ENCODE results near the gene ARID3A.
"Not testable (repeated sequence)": the region's sequence is repeated elsewhere in the genome, so short reads cannot be mapped to it uniquely, and the experiment has no call there.

The ARID3A gene

GRCh38 chr19:925526-926322 lies at the start of gene ARID3A:
Gene ARID3A (plus strand): TSS chr19:926035. CDS start chr19:929529, 3,494 bp downstream.
- peak; percentile 45 to 60 for DNase-seq (ENCODE audit: low read depth in 2 of 2, low spot score in 1 of 2)

- no peak for DNase-seq (ENCODE audit: low read depth in 2 of 2, low spot score in 1 of 2)
Observed at GRCh38 chr19:876089-876488, 49.7 kb upstream of the ARID3A start.

- no peak for DNase-seq (ENCODE audit: low read depth in 2 of 2, low spot score in 1 of 2)
Observed at GRCh38 chr19:876780-877314, 49.0 kb upstream of the ARID3A start.

- DNase-seq (ENCODE audit: low read depth in 2 of 2, low spot score in 1 of 2) = not testable (repeated sequence)
Observed at GRCh38 chr19:877992-878660, 47.7 kb upstream of the ARID3A start.

GRCh38 chr19:878751-879561 lies 46.9 kb upstream of the ARID3A start:
- not testable (repeated sequence) for DNase-seq (ENCODE audit: low read depth in 2 of 2, low spot score in 1 of 2)

- DNase-seq (ENCODE audit: low read depth in 2 of 2, low spot score in 1 of 2) = no peak
Observed at GRCh38 chr19:879711-880438, 46.0 kb upstream of the ARID3A start.

GRCh38 chr19:881385-882071 lies 44.3 kb upstream of the ARID3A start:
- DNase-seq (ENCODE audit: low read depth in 2 of 2, low spot score in 1 of 2) = no peak

GRCh38 chr19:882871-883497 lies 42.9 kb upstream of the ARID3A start:
- DNase-seq (ENCODE audit: low read depth in 2 of 2, low spot score in 1 of 2) = no peak

GRCh38 chr19:883661-884211 lies 42.1 kb upstream of the ARID3A start:
- no peak for DNase-seq (ENCODE audit: low read depth in 2 of 2, low spot score in 1 of 2)

GRCh38 chr19:884420-885211 lies 41.2 kb upstream of the ARID3A start:
- DNase-seq (ENCODE audit: low read depth in 2 of 2, low spot score in 1 of 2) = no peak

- DNase-seq (ENCODE audit: low read depth in 2 of 2, low spot score in 1 of 2) = no peak
Observed at GRCh38 chr19:885536-886224, 40.2 kb upstream of the ARID3A start.

GRCh38 chr19:887072-887471 lies 38.8 kb upstream of the ARID3A start:
- no peak for DNase-seq (ENCODE audit: low read depth in 2 of 2, low spot score in 1 of 2)

GRCh38 chr19:887599-887998 lies 38.2 kb upstream of the ARID3A start:
- no peak for DNase-seq (ENCODE audit: low read depth in 2 of 2, low spot score in 1 of 2)

- DNase-seq (ENCODE audit: low read depth in 2 of 2, low spot score in 1 of 2) = no peak
Observed at GRCh38 chr19:888581-889385, 37.1 kb upstream of the ARID3A start.

GRCh38 chr19:889662-890295 lies 36.1 kb upstream of the ARID3A start:
- no peak for DNase-seq (ENCODE audit: low read depth in 2 of 2, low spot score in 1 of 2)

- DNase-seq (ENCODE audit: low read depth in 2 of 2, low spot score in 1 of 2) = no peak
Observed at GRCh38 chr19:890831-891230, 35.0 kb upstream of the ARID3A start.

Measured in stimulated activated CD8-positive, alpha-beta memory T cell treated with anti-CD3 and anti-CD28 coated beads, Interleukin-4, amount 100 ng/mL, for 4 hours (primary cell).